HEK293 (cell line): ENCODE measurements around the gene TNFSF13.
A peak's percentile ranks its signal among the peaks of the same experiment; 100 is the strongest.

Experiments
- CTCF ChIA-PET: fragments of 350-600 bp; formaldehyde crosslinking; extraction: SDS; loops from one replicate; lab custom pipeline; 2021; ENCODE audit warnings: antibody characterized with exemption; lab: Yijun Ruan, JAX
- POLR2A ChIA-PET: fragments of 300-600 bp; formaldehyde crosslinking; extraction: SDS; loops from one replicate; lab custom pipeline; 2020; ENCODE audit warnings: antibody characterized with exemption, inconsistent platforms; lab: Yijun Ruan, JAX
- H3K27ac ChIP-seq: fragments of 200-500 bp; sonication (Bioruptor generic); 2 replicates; pipeline ENCODE4 v1.5.1; 2014; ENCODE audit warnings: low read depth, low read length, control low read depth, inconsistent platforms; ENCODE audit errors: extremely low read depth
- H3K36me3 ChIP-seq, 2 experiments: fragments of 200-500 bp in 1 of 2; sonication (Bioruptor generic) in 1 of 2; 1 replicate in 1 of 2; 2 replicates in 1 of 2; pipeline ENCODE4 v1.5.1; 2014 to 2017; ENCODE audit warnings: inconsistent platforms in 2 of 2, low read length in 2 of 2; ENCODE audit not compliant: control insufficient read depth in 2 of 2, insufficient read depth in 1 of 2
- H3K4me1 ChIP-seq: fragments of 200-500 bp; sonication (Bioruptor generic); 2 replicates; pipeline ENCODE4 v1.5.1; 2014; ENCODE audit warnings: mild to moderate bottlenecking, low read length, inconsistent platforms; ENCODE audit not compliant: control insufficient read depth, insufficient read depth
- H3K4me3 ChIP-seq: 2 replicates; pipeline ENCODE4 v1.5.1; 2011; ENCODE audit warnings: low read depth, mild to moderate bottlenecking, control low read depth, low read length, moderate library complexity
- H3K9me3 ChIP-seq: fragments of 200-500 bp; sonication (Bioruptor generic); 2 replicates; pipeline ENCODE4 v1.5.1; 2014; ENCODE audit warnings: low read depth, low read length, inconsistent platforms; ENCODE audit not compliant: control insufficient read depth, insufficient read depth
- BCL11A ChIP-seq: fragments of 450-650 bp; formaldehyde crosslinking; IDR thresholded peaks from 2 replicates; pipeline ENCODE4 v1.5.1; 2016; ENCODE audit warnings: low read depth, missing biosample characterization, missing genetic modification characterization
- HIC1 ChIP-seq: fragments of 450-650 bp; formaldehyde crosslinking; IDR thresholded peaks from 2 replicates; pipeline ENCODE4 v1.5.1; 2016; ENCODE audit warnings: missing biosample characterization, missing genetic modification characterization
- HOXA7 ChIP-seq: sonication (generic); formaldehyde crosslinking; IDR thresholded peaks from 2 replicates; pipeline ENCODE4 v1.8.1; 2022; ENCODE audit warnings: missing genetic modification reagents, borderline replicate concordance
- PBX3 ChIP-seq: sonication (generic); formaldehyde crosslinking; IDR thresholded peaks from 2 replicates; pipeline ENCODE4 v1.8.1; 2022; ENCODE audit warnings: mild to moderate bottlenecking, moderate library complexity, missing genetic modification reagents
- SALL2 ChIP-seq: fragments of 450-650 bp; formaldehyde crosslinking; IDR thresholded peaks from 2 replicates; pipeline ENCODE4 v1.5.0; 2017; ENCODE audit warnings: missing biosample characterization, mild to moderate bottlenecking, missing genetic modification characterization, borderline replicate concordance
- SP2 ChIP-seq: fragments of 450-650 bp; formaldehyde crosslinking; IDR thresholded peaks from 2 replicates; pipeline ENCODE4 v1.5.1; 2016; ENCODE audit warnings: missing biosample characterization, missing genetic modification characterization
- WT1 ChIP-seq: fragments of 450-650 bp; formaldehyde crosslinking; IDR thresholded peaks from 2 replicates; pipeline ENCODE4 v1.5.1; 2016; ENCODE audit warnings: missing biosample characterization, missing genetic modification characterization
- ZBTB10 ChIP-seq: fragments of 450-650 bp; formaldehyde crosslinking; IDR thresholded peaks from 2 replicates; pipeline ENCODE4 v1.5.1; 2016; ENCODE audit warnings: missing biosample characterization, missing genetic modification characterization
- ZBTB20 ChIP-seq: fragments of 450-650 bp; formaldehyde crosslinking; IDR thresholded peaks from 2 replicates; pipeline ENCODE4 v1.5.1; 2016; ENCODE audit warnings: missing biosample characterization, missing genetic modification characterization
- ZBTB6 ChIP-seq: fragments of 450-650 bp; formaldehyde crosslinking; IDR thresholded peaks from 2 replicates; pipeline ENCODE4 v1.5.1; 2017; ENCODE audit warnings: missing biosample characterization, missing genetic modification characterization
- ZNF114 ChIP-seq: fragments of 450-650 bp; formaldehyde crosslinking; IDR thresholded peaks from 2 replicates; pipeline ENCODE4 v1.5.0; 2017; ENCODE audit warnings: missing biosample characterization, missing genetic modification characterization
- ZNF133 ChIP-seq: fragments of 450-650 bp; formaldehyde crosslinking; IDR thresholded peaks from 2 replicates; pipeline ENCODE4 v1.5.1; 2016; ENCODE audit warnings: missing biosample characterization, missing genetic modification characterization
- ZNF169 ChIP-seq: fragments of 450-650 bp; formaldehyde crosslinking; IDR thresholded peaks from 2 replicates; pipeline ENCODE4 v1.5.1; 2016; ENCODE audit warnings: missing biosample characterization, missing genetic modification characterization
- ZNF2 ChIP-seq: fragments of 450-650 bp; formaldehyde crosslinking; IDR thresholded peaks from 2 replicates; pipeline ENCODE4 v1.5.1; 2016; ENCODE audit warnings: missing biosample characterization, missing genetic modification characterization
- ZNF366 ChIP-seq: fragments of 450-650 bp; formaldehyde crosslinking; conservative IDR thresholded peaks from 2 replicates; pipeline ENCODE4 v1.5.1; 2016; ENCODE audit warnings: missing biosample characterization, missing genetic modification characterization
- ZNF398 ChIP-seq: fragments of 450-650 bp; formaldehyde crosslinking; IDR thresholded peaks from 2 replicates; pipeline ENCODE4 v1.5.1; 2017; ENCODE audit warnings: missing biosample characterization, missing genetic modification characterization
- ZNF488 ChIP-seq: fragments of 450-650 bp; formaldehyde crosslinking; IDR thresholded peaks from 2 replicates; pipeline ENCODE4 v1.5.1; 2016; ENCODE audit warnings: missing biosample characterization, missing genetic modification characterization
- ZNF510 ChIP-seq: fragments of 450-650 bp; formaldehyde crosslinking; IDR thresholded peaks from 2 replicates; pipeline ENCODE4 v1.5.1; 2018; ENCODE audit warnings: mild to moderate bottlenecking, missing genetic modification characterization, missing biosample characterization; ENCODE audit not compliant: insufficient replicate concordance
- ZNF548 ChIP-seq: fragments of 450-650 bp; formaldehyde crosslinking; IDR thresholded peaks from 2 replicates; pipeline ENCODE4 v1.5.1; 2016; ENCODE audit warnings: missing biosample characterization, missing genetic modification characterization
- ZNF580 ChIP-seq: fragments of 450-650 bp; formaldehyde crosslinking; IDR thresholded peaks from 2 replicates; pipeline ENCODE4 v1.5.1; 2016; ENCODE audit warnings: missing biosample characterization, missing genetic modification characterization
- ZNF645 ChIP-seq: fragments of 450-650 bp; formaldehyde crosslinking; IDR thresholded peaks from 2 replicates; pipeline ENCODE4; 2016; ENCODE audit warnings: missing biosample characterization, missing genetic modification characterization

TNFSF13 gene

GRCh38 chr17:7579834-7580603, 21.5 kb downstream of the TNFSF13 start (continued):
- TF ChIP-seq ZNF645 (tag by site-specific recombination) (peak; percentile 38; the same call in 1 of the 2 replicates), ZNF548 (no peak), SP2 (tag by site-specific recombination) (no peak), PBX3 (CRISPR knock-in tag) (no peak), SALL2 (tag by site-specific recombination) (0 out of 2 replicates have a peak, but pooled peaks have one; percentile 21), ZBTB10 (peak; percentile 32; the same call in 1 of the 2 replicates), ZBTB20 (tag by site-specific recombination) (0 out of 2 replicates have a peak, but pooled peaks have one; percentile 13), ZNF2 (tag by site-specific recombination) (peak; percentile 27; the same call in 1 of the 2 replicates), ZNF169 (tag by site-specific recombination) (0 out of 2 replicates have a peak, but pooled peaks have one; percentile 76), HOXA7 (CRISPR knock-in tag) (no peak), ZNF510 (tag by site-specific recombination) (no peak), ZNF114 (no peak), ZNF133 (tag by site-specific recombination) (no peak)

GRCh38 chr17:7580604-7581575, 22.3 kb downstream of the TNFSF13 start:
- H3K4me3 ChIP-seq = no peak overlapping the region
- CTCF ChIA-PET = interaction anchor here (0.5 to 2.6 kb wide), 6 partner anchors 8 to 195 kb away, joined by 3 to 11 read pairs (median 6); partner anchors contain the start of genes TMEM102, TP53 and WRAP53
- no peaks in the 10 kb centered on the region for H3K9me3 ChIP-seq
- H3K36me3 ChIP-seq = peaks cover 21 to 63% of the 10 kb centered on the region in 2 experiments
- peaks cover 8% of the 10 kb centered on the region; the same call in 1 of the 2 replicates for H3K4me1 ChIP-seq
- no peak overlapping the region; the same call in 1 of the 2 replicates for H3K27ac ChIP-seq
- POLR2A ChIA-PET = interaction anchor here (0.6 to 3.7 kb wide), 6 partner anchors 9 to 135 kb away, joined by 3 to 50 read pairs (median 8); partner anchors contain the start of genes ATP1B2, FXR2, SOX15 and TP53
- TF ChIP-seq BCL11A = no peak
- TF ChIP-seq ZNF488 (tag by site-specific recombination) = no peak
- TF ChIP-seq WT1 (tag by site-specific recombination) = 0 out of 2 replicates have a peak, but pooled peaks have one; percentile 18
- TF ChIP-seq ZBTB6 (tag by site-specific recombination) = no peak
- no peak for TF ChIP-seq HIC1
- no peak for TF ChIP-seq ZNF580 (tag by site-specific recombination)
- peak; percentile 46; the same call in 1 of the 2 replicates for TF ChIP-seq ZNF398 (tag by site-specific recombination)
- peak; percentile 40 for TF ChIP-seq ZNF366 (tag by site-specific recombination)
